Erythroblast (primary cell): Measurements from ENCODE around the gene SCN10A.

ENCODE experiments used
- GATA1 ChIP-seq: IDR thresholded peaks from 2 replicates; pipeline ENCODE4 v1.6.1; 2011; ENCODE audit warnings: low read depth, mild to moderate bottlenecking, control low read depth, low read length, moderate library complexity
- POLR2A ChIP-seq: IDR thresholded peaks from 2 replicates; pipeline ENCODE4 v1.6.1; 2011; ENCODE audit warnings: mild to moderate bottlenecking, low read length

- no peak for TF ChIP-seq POLR2A
- TF ChIP-seq GATA1: no peak
Measured at GRCh38 chr3:38726751-38727150, 89.3 kb downstream of the SCN10A start.
